Mononuclear cell (primary cell): ENCODE results near the gene NAB2. TPM values are rescaled to one million over a fixed set of nuclear protein-coding genes. Genes with fewer than 3 reads are reported as not detected.

Experiments
- H3K27me3 ChIP-seq: 2 replicates; pipeline ENCODE4 v1.6.0; 2011; ENCODE audit warnings: low read length, control low read depth; ENCODE audit not compliant: insufficient read depth
- H3K4me1 ChIP-seq: 2 replicates; pipeline ENCODE4 v1.5.1; 2011; ENCODE audit warnings: mild to moderate bottlenecking, low read length, control low read depth; ENCODE audit not compliant: insufficient read depth
- H3K4me3 ChIP-seq: 2 replicates; pipeline ENCODE4 v1.5.1; 2011; ENCODE audit warnings: mild to moderate bottlenecking, low read length, moderate library complexity
- H3K9me3 ChIP-seq: 2 replicates; pipeline ENCODE4 v1.5.1; 2011; ENCODE audit warnings: low read depth, mild to moderate bottlenecking, control low read depth, low read length
- total RNA-seq: library from RNA; depleted of rRNA; stranded (reverse); fragments of >200 nt; gene quantifications from one replicate; pipeline ENCODE4 v1.2.3, GENCODE V29; 2012

Gene NAB2
- total RNA-seq, 1 donor = 16.3 TPM

DNA sequence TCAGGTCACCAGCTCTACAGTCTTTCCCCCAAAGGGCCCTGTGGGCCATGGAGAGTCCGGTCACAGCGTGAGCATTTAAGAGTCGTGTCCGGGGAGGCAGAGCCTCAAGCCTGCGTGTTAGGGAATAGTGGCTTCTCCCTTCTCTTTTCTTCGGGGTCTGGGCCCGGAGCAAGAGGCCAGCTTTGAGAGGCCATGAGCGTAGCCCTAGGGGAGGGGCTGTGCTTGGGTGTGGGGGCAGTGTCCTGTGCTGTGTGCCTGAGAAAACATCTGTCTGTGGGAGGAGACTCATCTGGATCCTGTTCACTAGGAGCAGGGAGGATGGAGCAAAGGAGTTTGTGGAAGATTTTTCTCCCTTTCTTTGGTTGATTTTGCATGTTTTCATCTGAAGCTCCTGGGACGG is 53.2 kb downstream of the NAB2 start:
- Histone ChIP-seq H3K27me3 (no peaks in the 10 kb centered on the region), H3K4me1 (peaks cover 59% of the 10 kb centered on the region), H3K9me3 (no peaks in the 10 kb centered on the region)

GRCh38 chr12:57142727-57143126 is 53.8 kb downstream of the NAB2 start:
- Histone ChIP-seq H3K9me3 (no peaks in the 10 kb centered on the region), H3K4me3 (no peak overlapping the region), H3K4me1 (peaks cover 59% of the 10 kb centered on the region), H3K27me3 (no peaks in the 10 kb centered on the region)

More for the DNA sequence above, 53.2 kb downstream of the NAB2 start:
- H3K4me3 ChIP-seq = no peak overlapping the region

DNA sequence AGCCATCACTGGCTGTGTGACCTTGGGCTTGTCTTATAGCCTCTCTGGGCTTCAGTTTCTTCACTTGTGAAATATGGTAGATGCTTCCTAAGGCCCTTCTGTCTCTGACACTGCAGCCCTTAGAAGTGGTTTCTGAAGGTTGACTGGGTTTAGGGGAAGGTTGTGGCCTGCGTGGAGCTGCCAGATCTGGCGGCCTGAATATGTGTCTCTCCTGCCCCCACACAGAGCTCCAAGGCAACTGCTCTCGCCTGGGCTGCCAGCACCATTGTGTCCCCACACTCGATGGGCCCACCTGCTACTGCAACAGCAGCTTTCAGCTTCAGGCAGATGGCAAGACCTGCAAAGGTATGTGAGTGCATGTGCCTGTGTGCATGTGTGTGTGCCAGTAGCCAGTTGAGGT is 54.5 kb downstream of the NAB2 start:
- H3K4me1 ChIP-seq = peaks cover 59% of the 10 kb centered on the region
- H3K27me3 ChIP-seq = no peaks in the 10 kb centered on the region
- H3K4me3 ChIP-seq = no peak overlapping the region
- no peaks in the 10 kb centered on the region for H3K9me3 ChIP-seq

Other genes starting within 250 kb of the NAB2 start
- gene SDR9C7, start 154.7 kb upstream of the NAB2 start, total RNA-seq = not detected
- gene RDH16, start 131.5 kb upstream of the NAB2 start, total RNA-seq = 0.42 TPM
- gene ZBTB39, start 82.6 kb upstream of the NAB2 start, total RNA-seq = 12.8 TPM
- gene TAC3, start 72.6 kb upstream of the NAB2 start, total RNA-seq = not detected
- 0.31 TPM for gene MYO1A, start 39.0 kb upstream of the NAB2 start, total RNA-seq
- gene NEMP1, start 10.3 kb upstream of the NAB2 start, total RNA-seq = 6.6 TPM
- 68.1 TPM for gene STAT6, start 22.2 kb downstream of the NAB2 start, total RNA-seq
- 56.0 TPM for gene LRP1, start 39.4 kb downstream of the NAB2 start, total RNA-seq
- not detected for gene LRP1-AS, start 58.5 kb downstream of the NAB2 start, total RNA-seq
- gene NXPH4, start 127.7 kb downstream of the NAB2 start, total RNA-seq = not detected
- gene SHMT2, start 140.6 kb downstream of the NAB2 start, total RNA-seq = 50.6 TPM
- 3.1 TPM for gene STAC3, start 162.1 kb downstream of the NAB2 start, total RNA-seq